Fibroblast of skin of left quadriceps (primary cell): Measurements from ENCODE around the gene SCAMP2.

Experiments used
- DNase-seq, 2 experiments: peaks; one replicate each; pipeline ENCODE4 v3.0.0-alpha.2; 2013; ENCODE audit warnings: low read depth in 2 of 2

Gene SCAMP2

DNA sequence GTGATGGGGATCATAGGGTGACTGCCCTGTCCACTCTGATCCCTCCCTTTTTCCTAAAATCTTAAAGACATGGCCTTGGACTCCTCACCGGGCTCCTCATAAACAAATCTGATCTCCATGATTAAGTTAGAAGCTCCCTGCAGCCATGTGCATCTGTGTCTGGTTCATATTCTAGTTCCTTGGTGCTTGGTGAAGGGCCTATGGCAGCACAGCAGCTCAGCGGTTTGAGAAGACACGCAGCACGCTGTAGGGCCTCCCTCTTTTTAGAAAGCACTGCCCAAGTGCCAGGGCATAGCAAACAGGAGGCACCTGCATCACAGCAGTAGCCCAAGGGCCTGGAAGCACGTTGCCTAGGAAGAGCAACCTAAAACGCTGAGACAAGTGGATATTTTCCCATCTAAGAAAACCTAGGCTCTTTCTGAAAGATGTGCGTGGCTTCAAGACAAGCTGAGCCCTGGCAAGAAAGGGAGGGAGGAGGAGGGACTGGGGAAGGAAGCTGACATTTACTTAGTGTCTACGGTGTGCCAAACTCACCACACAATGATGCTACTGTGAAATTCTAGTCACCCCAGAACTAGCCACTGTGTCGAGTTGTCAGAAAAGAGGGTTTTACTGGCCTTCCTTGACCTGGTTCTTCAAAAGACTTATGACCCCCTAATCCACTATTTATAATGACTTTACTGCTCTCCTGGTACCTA is 15.3 kb downstream of the SCAMP2 start:
- no peak for DNase-seq

GRCh38 chr15:74857082-74857655 is 16.0 kb downstream of the SCAMP2 start:
- no peak for DNase-seq

DNA sequence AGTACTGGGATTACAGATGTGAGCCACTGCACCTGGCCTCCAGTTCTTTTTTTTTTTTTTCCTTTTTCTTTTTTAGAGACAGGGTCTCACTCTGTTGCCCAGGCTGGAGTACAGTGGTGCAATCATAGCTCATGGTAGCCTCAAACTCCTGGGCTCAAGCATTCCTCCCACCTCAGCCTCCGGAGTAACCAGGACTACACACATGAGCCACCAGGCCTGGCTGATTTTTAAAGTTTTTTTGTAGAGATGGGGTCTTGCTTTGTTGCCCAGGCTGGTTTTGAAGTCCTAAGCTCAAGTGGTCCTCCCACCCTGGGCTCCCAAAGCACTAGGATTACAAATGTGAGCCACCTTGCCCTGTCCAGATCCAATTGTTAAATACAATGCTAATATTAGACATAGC is 16.6 kb downstream of the SCAMP2 start:
- no peak for DNase-seq

DNA sequence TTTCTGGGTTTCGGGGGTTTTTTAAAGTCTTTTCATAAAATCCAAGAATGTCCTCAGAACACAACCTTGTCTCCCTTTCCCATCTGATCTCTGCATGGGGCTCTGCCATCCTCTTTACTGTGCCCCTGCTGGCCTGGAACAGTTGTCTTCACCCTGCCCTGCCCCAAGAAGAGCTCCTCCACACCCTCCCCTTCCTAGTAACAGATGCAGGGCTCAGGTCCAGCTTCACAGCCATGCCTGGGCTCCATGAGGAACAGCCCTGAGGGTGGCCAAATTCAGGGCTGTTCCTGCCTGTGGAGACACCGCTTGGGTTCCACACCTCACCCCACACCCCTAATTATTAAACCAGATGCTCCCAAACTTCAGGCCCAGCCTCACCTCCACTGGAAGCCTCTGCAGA is 17.3 kb downstream of the SCAMP2 start:
- DNase-seq = no peak

- no peak for DNase-seq
Observed at GRCh38 chr15:74854453-74855022, 18.6 kb downstream of the SCAMP2 start.

- no peak for DNase-seq
Observed at GRCh38 chr15:74851960-74852359, 21.2 kb downstream of the SCAMP2 start.

DNA sequence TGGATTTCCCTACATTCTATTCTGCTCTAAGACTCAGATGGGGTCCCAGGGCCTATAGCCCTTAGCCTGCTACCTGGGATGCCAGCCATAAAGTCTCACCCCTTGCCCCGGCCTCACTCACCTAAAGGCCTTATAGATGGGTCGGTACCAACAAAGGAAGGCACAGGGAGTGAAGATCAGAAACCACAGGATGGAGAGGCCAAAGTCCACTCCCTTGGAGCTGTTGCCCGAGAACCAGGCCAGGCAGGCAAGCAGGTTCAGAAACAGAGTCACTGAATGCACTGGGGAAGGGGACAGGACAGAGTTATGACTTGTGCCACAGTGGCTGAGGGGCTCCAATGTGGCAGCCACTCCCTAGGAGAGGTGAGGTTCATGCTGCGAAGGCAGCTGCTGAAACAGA is 22.8 kb downstream of the SCAMP2 start:
- no peak for DNase-seq

DNA sequence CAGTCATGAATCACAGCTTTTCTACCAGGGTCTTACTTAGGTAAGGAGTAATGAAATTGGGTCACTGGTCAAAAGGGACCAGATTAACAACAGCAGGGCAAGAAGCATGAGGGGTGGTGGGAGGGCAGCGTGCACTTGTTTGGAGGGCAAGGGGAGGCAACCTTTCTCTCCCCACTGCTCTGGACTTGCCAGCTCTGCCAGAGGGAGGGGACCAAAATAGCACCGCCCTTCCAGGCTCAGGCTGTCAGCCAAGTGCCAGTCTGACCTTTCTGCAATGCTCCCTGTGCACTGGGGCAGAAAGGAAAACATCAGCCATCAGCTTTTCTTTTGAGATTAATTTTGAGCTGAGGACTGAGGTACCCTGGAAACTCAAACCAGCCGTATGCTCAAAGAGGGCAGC is 25.7 kb downstream of the SCAMP2 start:
- DNase-seq = no peak

GRCh38 chr15:74845581-74845980 is 27.6 kb downstream of the SCAMP2 start:
- DNase-seq = no peak

- DNase-seq = no peak
Observed at GRCh38 chr15:74845208-74845568, 28.0 kb downstream of the SCAMP2 start.

DNA sequence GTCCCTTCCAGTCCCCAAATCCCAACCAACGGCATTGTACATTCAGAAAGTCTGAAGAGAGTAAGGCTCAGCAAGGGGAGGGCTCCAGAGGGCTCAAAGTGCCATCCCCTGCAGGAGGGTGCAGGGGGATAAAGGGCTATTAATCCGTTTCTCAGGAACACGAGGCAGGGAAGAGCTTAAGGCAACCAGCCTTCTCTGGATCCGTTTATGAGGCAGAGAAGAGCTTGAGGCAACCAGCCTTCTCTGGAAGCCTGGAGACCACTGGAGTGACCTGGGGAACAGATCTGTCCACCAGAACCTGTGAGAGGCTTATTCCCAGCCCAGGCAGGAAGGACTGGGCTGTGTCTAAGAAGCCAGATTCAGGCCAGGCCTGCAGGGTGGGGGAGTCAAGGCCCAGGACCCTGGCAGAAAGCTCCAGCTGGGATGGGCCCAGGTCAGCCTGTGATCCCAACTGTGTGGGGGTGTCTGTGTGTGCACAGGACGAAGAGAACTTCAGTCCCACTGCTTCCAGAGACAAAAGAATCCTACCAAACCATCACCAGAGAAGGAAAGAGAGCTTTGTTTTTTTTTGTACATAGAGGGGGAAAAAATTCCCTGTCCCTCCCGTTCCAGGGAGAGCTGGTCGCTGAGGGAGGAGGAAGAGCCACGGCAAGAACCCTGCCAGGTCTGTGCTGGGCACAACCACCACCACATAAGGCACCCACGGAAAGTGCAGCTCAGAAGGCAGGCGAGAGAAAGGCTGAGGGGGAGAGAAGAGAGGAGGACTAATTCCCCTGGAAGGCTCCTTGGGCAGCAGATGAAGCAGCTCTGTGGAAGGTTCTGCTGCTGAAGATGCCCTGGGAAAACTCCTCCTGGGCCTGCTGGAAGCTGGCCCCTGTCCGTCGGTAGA is 28.6 kb downstream of the SCAMP2 start:
- no peak for DNase-seq

GRCh38 chr15:74843891-74844299 is 29.3 kb downstream of the SCAMP2 start:
- no peak for DNase-seq

DNA sequence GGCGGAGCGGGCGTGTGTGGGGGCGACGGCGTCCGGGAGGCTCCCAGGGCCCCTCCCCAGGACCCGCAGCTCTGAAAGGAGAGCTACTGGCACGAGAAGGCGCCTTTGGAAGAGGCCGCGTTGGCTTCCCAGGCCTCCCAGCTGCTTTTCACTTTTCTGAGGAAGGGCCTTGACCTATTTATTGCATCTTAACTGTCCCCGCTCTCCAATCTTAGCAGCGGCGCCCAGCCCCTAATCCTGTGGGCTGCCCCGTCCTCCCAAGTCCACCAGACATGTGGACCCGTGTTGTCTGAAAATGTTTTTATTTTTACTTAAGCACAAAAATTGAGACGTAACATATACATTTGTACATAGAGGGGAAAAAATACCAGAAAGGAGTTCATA is 29.7 kb downstream of the SCAMP2 start:
- DNase-seq = no peak

- DNase-seq = peak; percentile 65
Observed at GRCh38 chr15:74842581-74843444, 30.4 kb downstream of the SCAMP2 start, which contains the start of gene ULK3. Gene ULK3 (minus strand): TSS chr15:74843156. CDS start chr15:74843105, 51 bp downstream.

- no peak for DNase-seq
Observed at GRCh38 chr15:74841891-74842373, 31.2 kb downstream of the SCAMP2 start.

- no peak for DNase-seq
Observed at GRCh38 chr15:74840851-74841775, 32.1 kb downstream of the SCAMP2 start.

DNA sequence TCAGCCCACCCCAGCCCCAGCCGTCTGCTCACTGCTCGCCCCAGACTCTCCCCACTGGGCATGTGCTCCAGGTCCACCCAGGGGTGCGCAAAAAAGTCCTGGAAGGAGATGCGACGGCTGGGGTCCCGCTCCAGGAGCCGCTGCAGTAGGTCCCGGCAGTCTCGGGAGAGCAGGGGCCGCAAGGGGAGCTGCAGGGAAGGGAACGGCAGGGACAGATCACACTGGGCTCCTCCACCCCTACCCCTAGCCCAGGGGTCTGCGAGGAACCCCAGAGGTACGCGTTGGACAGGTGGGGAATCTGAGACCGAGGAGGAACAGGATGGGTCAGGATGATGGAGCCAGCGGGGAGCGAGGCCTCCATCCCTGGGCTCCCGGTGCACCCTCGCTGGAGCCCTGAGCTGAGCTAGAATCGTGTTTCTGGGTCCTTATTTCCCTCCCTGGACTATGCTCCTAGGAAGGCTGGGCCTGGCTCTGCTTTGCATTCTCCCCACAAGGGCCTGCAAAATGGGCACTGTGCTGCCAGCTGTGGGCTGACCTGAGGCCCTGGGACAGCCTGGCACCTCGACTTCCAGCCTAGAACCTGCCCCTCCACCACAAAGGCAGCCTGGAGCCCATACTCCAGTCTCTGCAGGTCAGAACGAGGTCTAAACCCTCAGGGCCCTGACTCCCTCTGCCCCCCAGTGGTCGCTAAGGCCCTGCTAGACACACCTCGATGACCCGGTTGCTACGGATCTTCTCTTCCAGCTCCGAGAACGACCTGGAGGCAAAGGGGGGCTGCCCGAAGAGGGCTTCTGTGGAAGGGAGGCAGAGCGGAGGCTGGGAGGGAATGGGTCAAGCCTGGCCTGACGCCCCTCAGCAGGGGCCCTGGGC is 33.4 kb downstream of the SCAMP2 start:
- no peak for DNase-seq

- DNase-seq = no peak
Observed at GRCh38 chr15:74838746-74839525, 34.2 kb downstream of the SCAMP2 start.
